ENCODE measurements around the gene G6PC3.
"Not testable (repeated sequence)": the region's sequence is repeated elsewhere in the genome, so short reads cannot be mapped to it uniquely, and the experiment has no call there.

Gene G6PC3

GRCh38 chr17:44084131-44084538 is 13.6 kb downstream of the G6PC3 start:
- no peak for DNase-seq

GRCh38 chr17:44084921-44085320 is 14.4 kb downstream of the G6PC3 start:
- DNase-seq: no peak

GRCh38 chr17:44085908-44086307 is 15.4 kb downstream of the G6PC3 start:
- no peak for DNase-seq

GRCh38 chr17:44086364-44087311 is 16.1 kb downstream of the G6PC3 start:
- DNase-seq: no peak

- no peak for DNase-seq
Measured at GRCh38 chr17:44087319-44087718, 16.8 kb downstream of the G6PC3 start.

- no peak for DNase-seq
Measured at GRCh38 chr17:44088254-44088653, 17.7 kb downstream of the G6PC3 start.

- DNase-seq: no peak
Measured at GRCh38 chr17:44091200-44091997, 20.9 kb downstream of the G6PC3 start.

- DNase-seq: no peak
Measured at GRCh38 chr17:44092051-44092450, 21.5 kb downstream of the G6PC3 start.

- no peak for DNase-seq
Measured at GRCh38 chr17:44093231-44093900, 22.8 kb downstream of the G6PC3 start.

- no peak for DNase-seq
Measured at GRCh38 chr17:44094701-44095387, 24.3 kb downstream of the G6PC3 start.

GRCh38 chr17:44095388-44095646 is 24.8 kb downstream of the G6PC3 start:
- DNase-seq: no peak

- peak; percentile 85 for DNase-seq
Measured at GRCh38 chr17:44095647-44096496, 25.3 kb downstream of the G6PC3 start.

GRCh38 chr17:44097110-44097958 is 26.8 kb downstream of the G6PC3 start:
- DNase-seq: no peak

GRCh38 chr17:44101858-44102257 is 31.3 kb downstream of the G6PC3 start:
- not testable (repeated sequence) for DNase-seq

- no peak for DNase-seq
Measured at GRCh38 chr17:44102849-44103622, 32.5 kb downstream of the G6PC3 start.

GRCh38 chr17:44105483-44105882 is 34.9 kb downstream of the G6PC3 start:
- DNase-seq: no peak

GRCh38 chr17:44105941-44106340 is 35.4 kb downstream of the G6PC3 start:
- DNase-seq: no peak

GRCh38 chr17:44106801-44107200 is 36.3 kb downstream of the G6PC3 start:
- no peak for DNase-seq

- no peak for DNase-seq
Measured at GRCh38 chr17:44108440-44109311, 38.1 kb downstream of the G6PC3 start.
